Endometrial microvascular endothelial cells (primary cell): ENCODE data around the gene OR4N5. TPM values are rescaled to one million over a fixed set of nuclear protein-coding genes. Genes with fewer than 3 reads are reported as not detected.
"Not testable (repeated sequence)": the region's sequence is repeated elsewhere in the genome, so short reads cannot be mapped to it uniquely, and the experiment has no call there.

Experiments
- in situ Hi-C: cut with HindIII; loops from 2 replicates; pipeline ENCODE4 v1.10.0; 2017; ENCODE audit warnings: low sequenced_read_pairs, low pct_unique_long_range_greater_than_20kb; ENCODE audit errors: inconsistent ontology term
- total RNA-seq: library from RNA; depleted of rRNA; stranded (reverse); fragments of >200 nt; gene quantifications from one replicate; pipeline ENCODE4 v1.2.3, GENCODE V29; 2015; ENCODE audit errors: inconsistent ontology term

OR4N5 gene
- total RNA-seq: not detected

DNA sequence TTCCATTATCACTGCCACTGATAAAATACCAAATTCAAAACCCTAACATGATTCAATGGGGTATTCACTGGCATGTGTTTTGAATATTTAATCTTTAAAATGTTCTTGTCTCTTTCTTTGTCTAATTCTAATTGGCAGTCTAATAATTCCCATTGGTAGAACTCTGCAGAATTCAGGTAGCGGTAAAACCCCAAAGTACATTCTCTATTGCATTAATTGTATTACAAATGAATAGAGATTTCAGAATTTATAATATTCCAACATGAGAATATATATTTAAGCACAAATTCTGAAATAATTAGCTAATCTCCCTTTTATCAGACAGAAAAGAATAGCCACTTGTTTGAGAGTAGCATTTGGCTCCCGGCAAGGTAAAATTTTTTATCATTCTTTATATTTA is at the start of gene OR4N5:
Gene OR4N5, plus strand, starts transcription at position 301 of the 400 bp plus-strand sequence. CDS start 4,916 bp downstream, outside the sequence.
- in situ Hi-C loops: no loop called here

GRCh38 chr14:20092050-20092449 is 46.6 kb upstream of the OR4N5 start:
- in situ Hi-C loops: no loop called here

DNA sequence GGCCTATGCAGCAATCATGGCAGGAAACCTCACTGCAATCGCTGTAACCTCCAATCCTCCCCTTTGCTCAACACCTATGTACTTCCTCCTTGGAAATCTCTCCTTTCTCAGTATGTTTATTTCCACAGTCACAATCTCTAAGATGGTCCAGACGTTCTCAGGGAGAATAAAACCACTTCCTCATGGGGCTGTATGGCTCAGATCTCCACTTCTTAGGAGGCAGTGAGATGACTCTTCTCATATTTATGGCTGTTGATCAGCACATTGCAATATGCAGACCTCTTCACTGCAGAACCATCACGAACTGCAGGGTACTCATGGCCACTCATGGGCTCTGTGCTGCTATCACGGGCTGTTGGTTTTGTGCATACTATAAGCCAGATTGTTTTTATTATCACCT is 45.2 kb upstream of the OR4N5 start:
- in situ Hi-C loops: no loop called here

- in situ Hi-C loops: not testable (repeated sequence)
Observed at GRCh38 chr14:20098926-20099770, 39.5 kb upstream of the OR4N5 start.

DNA sequence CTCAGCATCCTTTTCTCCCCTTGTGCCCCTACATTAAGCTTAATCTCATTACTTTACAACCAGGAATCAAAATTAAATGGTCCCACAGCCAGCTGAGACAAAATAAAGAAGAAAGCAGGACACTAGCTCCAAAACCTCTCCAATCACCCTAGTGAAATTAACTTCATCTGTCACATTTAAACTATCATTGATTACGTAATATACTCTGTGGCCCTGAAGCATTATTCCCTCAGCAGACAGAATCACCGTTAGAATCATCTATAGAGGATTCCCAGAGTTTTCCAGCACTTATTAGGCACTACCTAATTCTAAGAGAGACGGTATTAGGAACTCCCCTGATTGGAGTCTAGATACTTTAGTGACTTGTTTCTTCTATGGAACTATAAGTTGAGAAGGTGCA is 28.2 kb upstream of the OR4N5 start, which contains the start of gene OR4K17:
Gene OR4K17, plus strand, starts transcription at position 302 of the 400 bp plus-strand sequence. CDS start 6,761 bp downstream, outside the sequence.
- in situ Hi-C loops: no loop called here

GRCh38 chr14:20112321-20112720 is 26.3 kb upstream of the OR4N5 start:
- in situ Hi-C loops: no loop called here

- in situ Hi-C loops: no loop called here
Observed at GRCh38 chr14:20116748-20117147, 21.9 kb upstream of the OR4N5 start.

- in situ Hi-C loops: no loop called here
Observed at GRCh38 chr14:20118795-20119194, 19.8 kb upstream of the OR4N5 start.

- in situ Hi-C loops: no loop called here
Observed at GRCh38 chr14:20143911-20144310, 5.3 kb downstream of the OR4N5 start.

GRCh38 chr14:20144820-20145219 is 6.2 kb downstream of the OR4N5 start:
- in situ Hi-C loops: no loop called here

GRCh38 chr14:20164462-20164861 is 25.8 kb downstream of the OR4N5 start:
- in situ Hi-C loops: no loop called here

DNA sequence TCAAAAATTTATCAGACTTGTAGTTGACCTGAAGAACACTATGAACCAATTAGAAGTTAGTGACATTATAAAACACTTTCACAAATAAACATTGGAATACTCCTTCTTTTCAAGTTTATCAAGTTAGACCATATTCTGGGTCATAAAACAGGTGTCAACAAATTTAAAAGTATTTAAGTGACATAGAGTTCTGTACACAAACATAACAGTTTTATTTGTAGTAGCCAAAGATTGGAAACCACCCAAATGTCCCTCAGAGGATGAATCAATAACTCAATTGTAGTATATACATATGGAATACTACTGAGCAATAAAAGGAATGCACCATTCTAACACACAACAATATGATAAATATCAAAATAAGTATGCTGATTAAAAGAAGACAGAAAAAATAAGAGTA is 28.5 kb downstream of the OR4N5 start:
- in situ Hi-C loops: no loop called here

DNA sequence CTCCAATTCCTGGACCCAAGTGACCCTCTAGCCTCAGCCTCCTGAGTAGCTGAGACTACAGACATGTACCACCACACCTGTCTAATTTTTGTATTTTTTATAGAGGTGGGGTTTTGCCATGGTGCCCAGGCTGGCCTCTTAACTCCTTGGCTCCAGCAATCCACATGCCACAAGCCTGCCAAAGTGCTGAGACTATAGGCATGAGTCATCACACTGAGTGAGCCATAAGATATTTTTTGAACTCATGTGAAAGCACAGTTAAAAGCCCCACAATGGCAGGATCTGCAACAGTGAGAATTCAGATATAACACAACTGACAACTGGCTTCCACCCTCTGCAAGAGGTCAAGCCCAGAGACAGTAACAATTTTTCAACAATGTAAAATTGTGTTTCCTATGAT is 31.2 kb downstream of the OR4N5 start:
- in situ Hi-C loops: not testable (repeated sequence)

DNA sequence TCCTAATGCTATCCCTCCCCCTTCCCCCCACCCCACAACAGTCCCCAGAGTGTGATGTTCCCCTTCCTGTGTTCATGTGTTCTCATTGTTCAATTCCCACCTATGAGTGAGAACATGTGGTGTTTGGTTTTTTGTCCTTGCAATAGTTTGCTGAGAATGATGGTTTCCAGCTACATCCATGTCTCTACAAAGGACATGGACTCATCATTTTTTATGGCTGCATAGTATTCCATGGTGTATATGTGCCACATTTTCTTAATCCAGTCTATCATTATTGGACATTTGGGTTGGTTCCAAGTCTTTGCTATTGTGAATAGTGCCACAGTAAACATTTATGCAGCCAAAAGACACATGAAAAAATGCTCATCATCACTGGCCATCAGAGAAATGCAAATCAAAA is 35.6 kb downstream of the OR4N5 start:
- in situ Hi-C loops: not testable (repeated sequence)

- in situ Hi-C loops: no loop called here
Observed at GRCh38 chr14:20176330-20176729, 37.7 kb downstream of the OR4N5 start.

DNA sequence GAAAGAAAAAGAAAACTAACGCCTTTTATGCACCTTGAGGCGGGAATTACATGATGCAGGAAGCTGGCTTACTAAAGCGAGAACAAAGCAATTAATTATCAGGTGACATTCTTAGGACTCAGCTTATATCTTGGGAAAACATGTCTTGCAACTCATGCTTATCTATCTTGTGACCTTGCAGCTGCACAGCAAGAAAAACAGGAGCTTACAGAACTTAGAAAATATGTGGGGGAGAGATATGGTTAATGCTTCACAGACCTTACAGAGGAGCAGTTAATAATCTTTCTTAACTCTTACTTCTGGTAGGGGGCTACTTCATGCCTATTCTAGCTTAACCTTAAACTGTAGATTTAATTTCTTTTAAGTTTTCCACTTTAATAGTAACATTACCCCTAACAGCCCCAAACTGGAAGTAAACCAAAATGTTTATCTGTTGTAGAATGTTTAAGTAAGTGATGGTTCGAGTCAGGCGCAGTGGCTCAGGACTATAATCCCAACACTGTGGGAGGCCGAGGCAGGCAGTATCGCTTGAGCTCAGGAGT is 38.9 kb downstream of the OR4N5 start:
- in situ Hi-C loops: no loop called here

DNA sequence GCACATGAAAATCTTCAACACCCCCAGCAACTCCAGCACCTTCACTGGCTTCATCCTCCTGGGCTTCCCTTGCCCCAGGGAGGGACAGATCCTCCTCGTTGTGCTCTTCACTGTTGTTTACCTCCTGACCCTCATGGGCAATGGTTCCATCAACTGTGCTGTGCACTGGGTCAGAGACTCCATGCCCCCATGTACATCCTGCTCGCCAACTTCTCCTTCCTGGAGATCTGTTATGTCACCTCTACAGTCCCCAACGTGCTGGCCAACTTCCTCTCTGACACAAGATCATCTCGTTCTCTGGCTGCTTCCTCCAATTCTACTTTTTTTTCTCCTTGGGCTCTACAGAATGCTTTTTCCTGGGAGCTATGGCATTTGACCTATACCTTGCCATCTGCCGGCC is 40.6 kb downstream of the OR4N5 start:
- in situ Hi-C loops: no loop called here

DNA sequence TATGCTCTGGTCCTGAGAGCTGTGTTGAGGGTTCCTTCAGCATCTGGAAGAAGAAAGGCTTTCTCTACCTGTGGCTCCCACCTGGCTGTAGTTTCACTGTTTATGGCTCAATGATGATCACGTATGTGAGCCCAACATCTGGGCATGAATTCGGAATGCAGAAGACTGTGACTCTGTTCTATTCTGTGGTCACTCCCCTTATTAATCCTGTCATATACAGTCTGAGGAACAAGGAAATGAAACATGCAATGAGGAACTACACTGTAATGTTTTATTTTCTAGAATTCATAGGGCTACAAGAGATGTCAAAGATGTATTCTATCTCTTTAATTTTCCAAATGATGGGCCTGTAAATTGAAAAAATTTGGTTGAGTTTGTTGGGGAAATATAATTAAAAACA is 41.3 kb downstream of the OR4N5 start:
- in situ Hi-C loops: no loop called here

- in situ Hi-C loops: no loop called here
Observed at GRCh38 chr14:20180486-20180885, 41.9 kb downstream of the OR4N5 start.

GRCh38 chr14:20184181-20184580 is 45.6 kb downstream of the OR4N5 start:
- in situ Hi-C loops: no loop called here
